Measurements from ENCODE around the gene DHCR24.

- TF ChIP-seq CTCF (IDR thresholded peaks at IDR 0.05) (peak; percentile 63 to 91 (median 84)), POLR2A (IDR thresholded peaks at IDR 0.05) (no peak)
Measured at GRCh38 chr1:54810153-54810942, 76.6 kb downstream of the DHCR24 start.
